Transverse colon (tissue), 4 donors: ENCODE data around the gene NECAB2. TPM values are rescaled to one million over a fixed set of nuclear protein-coding genes. Genes with fewer than 3 reads are reported as not detected.

Experiments used
- DNase-seq: peaks from one replicate; pipeline ENCODE4 v3.0.0-alpha.2; 2019
- H3K27ac ChIP-seq, 4 donors: fragments of 200-600 bp; sonication (generic); 2 replicates each; pipeline ENCODE4 v1.5.1; 2016 to 2018; ENCODE audit warnings: inconsistent platforms in 4 of 4
- H3K27me3 ChIP-seq: fragments of 200-600 bp; sonication (generic); 2 replicates; pipeline ENCODE4 v1.5.1; 2017; ENCODE audit warnings: inconsistent platforms
- H3K36me3 ChIP-seq, 4 donors: fragments of 200-600 bp; sonication (generic); 2 replicates each; pipeline ENCODE4 v1.5.1; 2017 to 2019; ENCODE audit warnings: inconsistent platforms in 4 of 4
- H3K4me1 ChIP-seq, 4 donors: fragments of 200-600 bp; sonication (generic); 2 replicates each; pipeline ENCODE4 v1.5.1; 2017 to 2020; ENCODE audit warnings: inconsistent platforms in 4 of 4
- H3K4me3 ChIP-seq, 4 donors: fragments of 200-600 bp; sonication (generic); 1 replicate in 1 of 4; 2 replicates in 3 of 4; pipeline versions ENCODE4 v1.5.1 to v1.6.1; 2017 to 2019; ENCODE audit warnings: inconsistent platforms in 4 of 4
- H3K9me3 ChIP-seq, 2 donors: fragments of 200-600 bp; sonication (generic); 2 replicates each; pipeline ENCODE4 v1.5.1; 2017 to 2019; ENCODE audit warnings: inconsistent platforms in 2 of 2
- CTCF ChIP-seq, 5 experiments: fragments of 200-600 bp in 3 of 5; fragments of 450-650 bp in 2 of 5; sonication (generic) in 3 of 5; IDR thresholded peaks; 1 replicate in 2 of 5; 2 replicates in 3 of 5; pipeline ENCODE4 v1.5.1; 2016 to 2017; ENCODE audit warnings: antibody characterized with exemption in 5 of 5, inconsistent platforms in 3 of 5, mild to moderate bottlenecking in 2 of 5, moderate library complexity in 1 of 5
- EP300 ChIP-seq: sonication (generic); formaldehyde crosslinking; IDR thresholded peaks from one replicate; pipeline ENCODE4 v1.6.1; 2017; ENCODE audit warnings: antibody characterized with exemption, low read depth
- POLR2A ChIP-seq: fragments of 450-650 bp; IDR thresholded peaks from one replicate; pipeline ENCODE4 v1.6.1; 2016; ENCODE audit warnings: antibody characterized with exemption, mild to moderate bottlenecking, moderate library complexity
- POLR2AphosphoS5 ChIP-seq, 3 donors: sonication (generic); formaldehyde crosslinking; IDR thresholded peaks; one replicate each; pipeline ENCODE4 v1.6.1; 2016; ENCODE audit warnings: antibody characterized with exemption in 3 of 3
- WGBS, 2 donors: methylation state at CpG; one replicate each; pipeline ENCODE4 v1.1.5; 2018; ENCODE audit warnings: low coverage in 1 of 2; 5-methylcytosine and 5-hydroxymethylcytosine counted together
- in situ Hi-C, 4 donors: fragments of 200-750 bp; cut with MboI; loops; one replicate each; pipeline versions ENCODE4 v1.15.0 to v1.15.1; 2017; ENCODE audit warnings: low sequenced_read_pairs in 3 of 4, low pct_ligation_motif_present in 1 of 4, low pct_unique_long_range_greater_than_20kb in 1 of 4
- intact Hi-C: fragments of 100-400 bp; cut with DNase I; formaldehyde crosslinking; loops from one replicate; pipeline ENCODE4 v1.15.1; 2023; ENCODE audit warnings: low total_unique reads
- total RNA-seq, 4 donors: library from RNA; depleted of rRNA; stranded (reverse); fragments of >200 nt; gene quantifications; one replicate each; pipeline ENCODE4 v1.1.0, GENCODE V29; 2016

The NECAB2 gene
- total RNA-seq, 4 donors from 2014 or later, result 0.41 TPM; not detected in 3

- DNase-seq, result no peak
- H3K27me3 ChIP-seq, result no peaks in the 10 kb centered on the region
- H3K9me3 ChIP-seq, result no peaks in the 10 kb centered on the region
- peaks cover 0 to 4% (median 0%) of the 10 kb centered on the region in 4 donors for H3K36me3 ChIP-seq
- WGBS, 2 donors, result 77 to 96% methylated on average over 3 to 23 of the region's 23 CpGs
- peaks cover 11 to 30% (median 22%) of the 10 kb centered on the region in 4 donors for H3K4me1 ChIP-seq
- intact Hi-C loops, result loop anchor here (10.0 kb wide), 1 partner anchor 131 kb away; no protein-coding TSS in a partner anchor
- in situ Hi-C loops, result loop anchor here in 3 of 4 donors (25.0 kb wide), 3 partner anchors 107 to 532 kb away; partner anchors contain the start of genes ADAD2 (in 1 of the 3) and TAF1C (in 1 of the 3)
- H3K4me3 ChIP-seq, result no peak overlapping the region
- TF ChIP-seq POLR2A (no peak), POLR2AphosphoS5 (IDR thresholded peaks at IDR 0.05) (no peak), CTCF (IDR thresholded peaks at IDR 0.05) (no peak), EP300 (no peak)
- no peak overlapping the region for H3K27ac ChIP-seq
Measured at GRCh38 chr16:83955218-83956130, 12.6 kb upstream of the NECAB2 start.

DNA sequence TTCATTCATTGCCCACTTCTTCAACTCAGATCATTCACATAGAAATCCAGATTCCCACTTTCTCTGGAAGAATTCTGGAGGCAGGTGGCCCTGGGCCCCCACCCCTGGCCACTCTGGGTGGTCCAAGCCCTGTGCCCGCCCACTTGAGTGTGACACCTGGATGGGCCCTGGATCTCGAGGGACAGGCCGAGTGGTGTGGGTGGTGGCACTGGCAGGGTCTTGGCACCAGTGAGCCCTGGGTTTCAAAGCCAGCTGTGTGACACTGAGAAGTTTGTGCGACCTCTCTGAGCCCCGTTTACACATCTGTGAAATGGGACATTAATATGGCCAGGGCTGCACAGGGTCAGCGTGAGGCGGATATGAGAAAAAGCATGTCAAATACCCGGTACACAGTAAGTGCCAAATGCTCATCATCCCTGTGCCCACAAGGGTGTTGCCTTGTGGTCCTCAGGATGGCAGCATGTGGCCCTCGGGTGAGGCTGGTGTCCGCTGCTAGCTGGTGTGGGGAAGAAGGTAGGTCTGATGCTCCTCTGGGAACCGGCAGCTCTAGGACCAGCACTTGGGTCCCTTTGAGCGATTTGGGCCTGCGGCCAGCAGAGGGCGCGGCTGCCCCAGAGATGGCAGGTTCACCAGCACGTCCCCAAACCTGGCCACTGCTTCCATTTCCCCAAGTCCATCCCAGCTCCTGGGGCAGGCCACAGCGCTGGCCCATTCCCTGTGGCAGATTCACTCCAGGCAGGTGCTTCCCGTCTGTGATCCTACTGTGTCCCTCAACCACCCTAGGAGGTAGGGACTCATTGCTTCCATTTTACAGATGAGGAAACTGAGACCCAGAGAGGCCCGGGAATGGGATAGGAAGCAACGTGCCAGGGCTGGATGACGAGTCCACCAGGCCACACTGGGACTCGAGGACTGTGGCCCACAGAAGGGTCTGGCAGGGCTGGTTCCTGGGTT lies 11.4 kb upstream of the NECAB2 start:
- peaks cover 11 to 30% (median 22%) of the 10 kb centered on the region in 4 donors for H3K4me1 ChIP-seq
- no peak overlapping the region for H3K27ac ChIP-seq
- 43% methylated on average over 22 of the region's 22 CpGs; no CpG with 5 or more reads in 1 of the 2 donors for WGBS, 2 donors
- no peaks in the 10 kb centered on the region for H3K27me3 ChIP-seq
- TF ChIP-seq CTCF (IDR thresholded peaks at IDR 0.05), result peak; percentile 60 to 86 (median 76)
- TF ChIP-seq POLR2A, result no peak
- peaks cover 0 to 4% (median 0%) of the 10 kb centered on the region in 4 donors for H3K36me3 ChIP-seq
- H3K4me3 ChIP-seq, result no peak overlapping the region
- H3K9me3 ChIP-seq, result no peaks in the 10 kb centered on the region
- intact Hi-C loops, result loop anchor here (10.0 kb wide), 1 partner anchor 132 kb away; no protein-coding TSS in a partner anchor
- DNase-seq, result peak; percentile 85
- in situ Hi-C loops, result loop anchor here in 3 of 4 donors (25.0 kb wide), 3 partner anchors 106 to 531 kb away; partner anchors contain the start of genes ADAD2 (in 1 of the 3) and TAF1C (in 1 of the 3)

GRCh38 chr16:83957296-83957855 lies 10.7 kb upstream of the NECAB2 start:
- DNase-seq, result no peak
- no peaks in the 10 kb centered on the region for H3K27me3 ChIP-seq
- peaks cover 0 to 4% (median 0%) of the 10 kb centered on the region in 4 donors for H3K36me3 ChIP-seq
- H3K4me1 ChIP-seq, result peaks cover 10 to 28% (median 20%) of the 10 kb centered on the region in 4 donors
- WGBS, 2 donors, result 82 to 86% methylated on average over 1 to 14 of the region's 14 CpGs
- intact Hi-C loops, result loop anchor here (10.0 kb wide), 1 partner anchor 133 kb away; no protein-coding TSS in a partner anchor
- H3K9me3 ChIP-seq, result no peaks in the 10 kb centered on the region
- no peak overlapping the region for H3K4me3 ChIP-seq
- TF ChIP-seq CTCF (IDR thresholded peaks at IDR 0.05), result no peak
- TF ChIP-seq POLR2AphosphoS5 (IDR thresholded peaks at IDR 0.05), result no peak
- TF ChIP-seq POLR2A, result no peak
- in situ Hi-C loops, result loop anchor here in 3 of 4 donors (25.0 kb wide), 3 partner anchors 105 to 530 kb away; partner anchors contain the start of genes ADAD2 (in 1 of the 3) and TAF1C (in 1 of the 3)
- no peak overlapping the region for H3K27ac ChIP-seq
